Right hindlimb (tissue), 1 donor: ENCODE measurements around the gene RSPO4.
"Not testable (repeated sequence)": the region's sequence is repeated elsewhere in the genome, so short reads cannot be mapped to it uniquely, and the experiment has no call there.

Experiments used
- DNase-seq: peaks from one replicate; pipeline ENCODE4 v3.0.0-alpha.2; 2018

RSPO4 gene

DNA sequence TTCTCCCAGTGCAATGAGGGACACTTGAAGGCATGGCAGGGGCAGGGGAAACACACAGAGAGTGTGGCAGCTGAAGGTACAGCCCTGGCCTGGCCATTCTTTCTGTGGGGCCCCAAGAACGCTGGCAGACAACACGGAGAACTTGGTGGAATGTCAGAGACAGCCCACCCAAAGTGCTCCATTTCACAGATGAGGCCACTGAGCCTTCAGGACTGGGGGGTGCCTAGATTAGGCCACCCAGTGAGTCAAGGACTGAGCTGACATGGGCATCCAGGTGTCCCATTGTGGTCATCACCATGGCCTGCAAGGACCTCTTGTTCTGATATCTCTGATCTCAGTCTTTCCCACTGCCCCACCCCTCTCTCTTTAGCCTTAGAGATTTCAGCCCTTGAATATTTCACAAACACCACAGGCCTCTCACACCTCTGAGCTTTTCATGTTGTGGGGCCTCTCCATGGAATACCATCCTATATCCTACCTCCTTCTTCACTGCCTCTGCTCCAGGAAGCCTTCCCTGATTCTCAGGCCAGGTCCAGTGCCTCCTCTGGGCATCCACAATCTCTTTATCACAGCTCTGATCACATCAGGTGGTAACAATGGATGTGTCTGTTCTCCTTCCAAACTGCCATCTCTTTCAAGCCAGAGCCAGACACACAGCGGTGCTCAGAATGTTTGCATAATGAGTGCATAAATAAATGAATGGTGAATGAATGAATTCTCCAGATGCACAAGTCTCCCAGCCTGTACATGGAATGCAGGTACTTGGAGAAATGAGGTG lies 2.0 kb upstream of the RSPO4 start:
- no peak for DNase-seq

DNA sequence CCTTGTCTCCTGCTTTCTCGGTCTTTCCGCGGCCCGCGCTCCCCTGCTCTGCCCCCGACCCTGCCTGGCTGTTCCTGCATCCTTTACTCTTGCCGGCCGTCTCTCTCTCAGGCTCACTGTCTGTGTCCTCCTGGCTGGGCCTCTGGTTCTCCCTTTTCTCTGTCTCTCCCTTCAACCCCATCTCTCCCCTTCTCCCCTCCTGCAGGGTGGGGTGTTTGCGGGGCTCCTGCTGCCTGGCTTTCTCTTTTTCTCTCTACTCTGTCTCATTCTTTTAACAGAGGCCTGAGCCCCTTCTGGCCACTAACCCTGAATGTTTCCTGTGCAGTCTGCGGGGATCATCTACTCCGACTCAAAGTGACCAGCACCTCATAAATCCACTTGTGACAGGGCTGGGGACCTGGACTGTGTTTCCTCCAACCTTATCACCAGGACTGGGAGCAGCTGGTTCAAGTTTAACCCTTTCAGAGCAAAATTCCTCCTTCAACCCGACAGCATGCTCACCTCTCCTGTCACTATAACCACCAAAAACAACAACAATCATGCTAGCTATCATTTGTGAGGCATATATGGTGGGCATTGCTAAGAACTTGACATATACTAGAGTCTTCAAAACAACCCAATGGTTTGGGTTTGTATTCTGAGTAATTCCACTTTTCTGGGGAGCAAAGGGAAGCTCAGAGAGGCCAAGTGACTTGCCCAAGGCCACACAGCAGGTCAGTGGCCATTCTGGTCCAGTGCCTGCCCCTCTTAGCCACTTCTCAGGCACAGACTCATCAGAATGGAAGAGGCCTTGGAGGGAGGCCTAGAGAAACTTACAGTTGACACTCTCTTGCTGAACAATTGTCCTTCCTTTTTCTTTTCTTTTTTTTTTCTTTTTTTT lies 811 bp upstream of the RSPO4 start:
- no peak for DNase-seq

DNA sequence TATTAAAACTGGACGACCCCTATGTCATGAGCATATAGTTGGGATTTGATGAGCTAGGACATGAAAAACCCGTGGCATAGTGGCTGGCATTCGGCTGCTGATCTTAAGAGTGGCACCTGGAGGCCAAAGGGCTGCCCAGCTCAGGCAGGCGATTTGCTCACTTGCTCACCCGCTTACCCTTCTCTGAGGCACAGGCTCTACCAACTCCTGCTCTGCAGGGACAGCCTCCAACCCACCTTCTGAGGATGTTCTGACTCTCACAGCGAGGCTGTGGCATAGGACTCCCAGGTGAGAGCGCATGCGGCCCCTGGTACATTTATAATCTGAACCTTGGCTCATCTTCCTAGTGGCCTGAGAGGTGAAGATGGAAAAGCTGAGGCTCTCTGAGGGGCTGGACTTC lies 995 bp downstream of the RSPO4 start:
- DNase-seq: no peak

DNA sequence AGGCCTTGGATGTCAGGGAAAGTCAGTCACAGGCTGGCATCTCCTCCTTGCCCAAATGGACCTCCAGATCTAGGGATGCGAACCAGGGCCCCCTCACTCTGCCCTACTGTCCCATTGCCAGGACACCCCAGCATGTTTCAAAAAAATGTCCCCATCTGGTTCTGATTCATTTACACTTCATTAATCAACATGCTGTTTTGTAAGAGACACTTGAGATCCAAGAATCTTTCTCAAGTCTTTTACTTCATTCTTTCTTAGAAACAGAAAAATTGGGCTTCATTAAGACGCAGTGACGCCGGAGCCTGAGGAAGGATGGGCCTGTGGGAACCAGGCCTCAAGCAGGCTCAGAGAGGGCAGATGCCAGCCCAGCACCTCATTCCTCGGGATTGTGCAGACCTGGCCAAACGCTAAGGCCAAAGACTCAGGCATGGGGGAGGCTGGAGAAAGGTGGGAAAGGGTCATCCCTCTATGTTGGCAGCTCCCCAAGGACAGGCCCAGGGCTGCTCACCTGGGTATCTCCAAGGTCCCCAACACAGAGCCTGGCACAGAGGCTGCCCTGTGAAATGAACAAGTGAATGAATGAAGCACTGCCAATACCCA lies 3.8 kb downstream of the RSPO4 start:
- DNase-seq: no peak

DNA sequence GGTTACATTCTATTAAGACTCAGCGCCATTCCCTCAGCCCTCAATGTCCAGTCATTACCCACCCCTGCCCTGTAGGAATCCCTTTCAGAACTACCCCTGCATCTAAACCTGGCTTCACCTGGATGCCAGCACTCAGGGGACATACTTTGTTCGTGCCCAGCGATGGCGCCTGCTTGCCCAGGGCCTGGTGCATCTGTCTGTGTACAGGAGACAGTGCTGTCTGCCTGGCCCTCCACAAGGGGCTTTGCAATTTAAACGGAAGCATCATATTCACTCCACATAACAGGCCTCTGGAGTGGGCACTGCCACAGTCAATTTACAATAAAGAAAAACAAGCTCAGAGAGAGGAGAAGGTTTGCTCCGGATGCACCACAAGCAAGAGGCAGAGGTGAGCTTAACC lies 4.6 kb downstream of the RSPO4 start:
- no peak for DNase-seq

DNA sequence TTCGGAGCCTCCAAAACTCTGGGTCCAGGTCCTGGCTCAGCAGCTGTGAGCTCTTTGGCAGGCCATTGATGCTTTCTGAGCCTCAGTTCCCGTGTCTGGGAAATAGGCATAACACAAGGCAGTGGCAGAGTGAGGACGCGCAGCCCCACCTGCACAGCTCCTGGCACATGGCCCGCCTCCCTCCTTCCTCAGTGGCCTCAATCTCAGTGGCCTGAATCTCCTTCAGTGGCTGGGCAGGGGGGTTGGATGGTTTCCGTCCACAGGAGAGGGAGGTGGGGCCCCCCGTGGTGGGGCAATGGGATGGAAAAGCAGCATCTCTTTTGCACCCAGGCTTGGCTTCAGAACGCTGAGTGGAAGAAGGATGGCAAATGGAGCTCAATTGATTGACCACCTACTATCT lies 5.1 kb downstream of the RSPO4 start:
- DNase-seq: no peak

DNA sequence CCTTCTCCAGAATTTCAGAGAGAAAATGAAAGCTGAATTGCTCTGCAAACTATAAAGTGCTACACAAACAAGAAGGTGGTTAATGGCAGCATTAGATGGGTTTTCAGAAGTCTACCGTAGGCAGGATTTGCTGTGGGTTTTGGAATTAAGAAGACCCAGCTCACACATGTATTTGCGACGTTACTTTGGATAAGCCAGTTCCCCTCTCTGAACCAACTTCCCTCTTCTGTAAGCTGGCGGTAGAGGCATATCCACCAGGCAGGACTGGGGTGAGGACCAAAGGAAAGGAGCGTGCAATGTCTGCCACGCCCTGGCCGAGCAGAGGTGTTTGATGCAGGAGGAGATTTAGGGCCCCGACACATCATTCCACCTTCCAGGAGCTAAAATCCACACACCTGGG lies 6.9 kb downstream of the RSPO4 start:
- no peak for DNase-seq

DNA sequence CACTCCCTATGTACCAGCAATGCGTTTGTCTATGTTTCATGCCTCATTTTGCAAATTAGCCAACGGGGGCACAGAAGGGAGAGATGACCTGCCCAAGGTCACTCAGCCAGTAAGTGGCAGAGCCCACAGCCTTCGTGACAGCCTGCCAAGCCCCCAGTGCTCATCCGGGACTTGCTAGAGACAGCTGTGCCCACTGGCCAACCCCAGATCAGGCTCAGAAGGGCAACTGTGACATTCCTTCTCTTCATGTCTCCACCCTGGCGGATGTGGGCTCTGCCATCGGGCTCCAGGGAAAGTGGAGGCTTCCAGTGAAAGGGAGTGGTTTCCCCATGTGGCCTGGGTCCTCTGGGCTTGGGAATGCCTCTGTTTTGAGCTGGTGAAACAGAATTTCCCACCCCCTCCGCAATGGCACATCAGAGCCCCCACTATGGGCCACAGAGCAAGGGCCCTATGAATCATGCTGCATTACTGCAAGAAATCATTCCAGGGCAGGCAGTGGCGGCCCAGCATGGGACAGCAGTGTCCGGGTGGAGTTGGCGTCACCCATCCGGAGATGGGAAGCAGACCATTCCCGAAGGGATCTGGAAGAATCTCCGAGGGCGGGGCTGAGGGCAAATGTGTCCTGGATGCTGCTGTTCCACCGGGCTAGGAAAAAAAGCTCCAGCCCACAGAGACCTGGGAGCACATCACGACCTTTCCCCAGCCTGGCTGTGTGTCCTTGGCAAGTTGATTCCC lies 9.1 kb downstream of the RSPO4 start:
- peak; percentile 33 for DNase-seq

DNA sequence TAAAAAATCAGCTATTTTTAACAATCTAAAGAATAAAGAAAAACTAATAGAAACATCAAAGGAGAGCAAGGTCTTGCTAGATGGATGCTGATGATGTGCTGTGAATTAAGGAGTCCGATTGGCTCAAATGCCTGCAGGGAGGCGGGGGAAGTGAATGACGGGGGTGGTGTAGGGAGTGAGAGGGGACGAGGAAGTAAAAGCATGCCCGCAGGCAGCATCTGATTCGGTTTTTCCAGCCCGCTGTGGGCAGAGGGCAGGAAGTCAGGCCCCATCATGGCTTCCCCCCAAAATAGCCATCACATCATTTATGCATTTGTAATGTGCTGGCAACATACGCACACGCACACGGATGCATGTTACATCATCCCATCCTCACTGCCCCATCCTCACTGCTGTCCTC lies 10.3 kb downstream of the RSPO4 start:
- no peak for DNase-seq

DNA sequence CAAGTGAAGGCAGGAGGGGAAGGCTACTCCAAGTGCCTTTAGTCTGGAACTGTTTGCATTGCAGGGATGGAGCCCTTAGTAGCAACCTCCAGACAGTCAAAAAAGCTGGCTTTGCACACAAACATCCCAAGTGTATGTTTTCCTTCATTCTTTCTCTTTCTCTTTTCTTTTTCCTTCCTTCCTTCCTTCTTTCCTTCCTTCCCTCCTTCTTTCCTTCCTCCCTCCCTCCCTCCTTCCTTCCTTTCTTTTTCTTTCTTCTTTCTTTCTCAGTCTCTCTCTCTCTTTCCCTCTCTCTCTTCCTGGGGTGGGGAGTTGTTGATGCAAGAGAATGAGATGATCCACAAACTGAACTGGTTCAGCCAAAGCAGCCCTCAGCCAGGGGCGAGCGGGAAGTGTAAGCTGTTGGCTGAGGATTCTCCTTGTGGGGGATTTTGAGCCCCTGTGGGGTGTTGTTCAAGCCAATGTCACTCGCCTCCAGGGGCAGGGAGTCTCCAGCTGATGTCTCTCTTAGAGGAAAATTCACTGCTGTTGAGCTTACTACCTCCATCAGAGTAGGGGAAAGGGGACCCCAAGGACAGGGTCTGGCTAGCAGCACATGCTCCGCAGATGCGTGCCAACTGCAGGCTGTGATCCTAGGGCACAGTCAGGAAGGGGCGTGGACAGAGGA lies 11.7 kb downstream of the RSPO4 start:
- no peak for DNase-seq

DNA sequence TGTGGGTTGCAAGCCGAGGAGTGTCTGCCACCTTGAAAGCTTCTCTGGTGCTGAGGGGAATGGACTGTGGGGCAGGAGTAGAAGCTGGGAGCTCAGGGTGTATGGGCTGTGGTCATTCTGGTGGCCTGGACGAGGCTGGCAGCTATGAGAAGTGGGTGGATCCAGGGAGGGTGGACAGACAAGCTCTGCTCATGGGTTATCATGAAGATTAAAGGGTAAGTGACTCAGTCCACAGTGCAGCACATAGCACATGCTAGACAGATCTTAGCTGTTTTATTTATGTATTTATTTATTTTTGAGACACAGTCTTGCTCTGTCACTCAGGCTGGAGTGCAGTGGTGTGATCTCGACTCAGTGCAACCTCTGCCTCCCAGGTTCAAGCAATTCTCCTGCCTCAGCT lies 13.8 kb downstream of the RSPO4 start:
- DNase-seq: no peak

DNA sequence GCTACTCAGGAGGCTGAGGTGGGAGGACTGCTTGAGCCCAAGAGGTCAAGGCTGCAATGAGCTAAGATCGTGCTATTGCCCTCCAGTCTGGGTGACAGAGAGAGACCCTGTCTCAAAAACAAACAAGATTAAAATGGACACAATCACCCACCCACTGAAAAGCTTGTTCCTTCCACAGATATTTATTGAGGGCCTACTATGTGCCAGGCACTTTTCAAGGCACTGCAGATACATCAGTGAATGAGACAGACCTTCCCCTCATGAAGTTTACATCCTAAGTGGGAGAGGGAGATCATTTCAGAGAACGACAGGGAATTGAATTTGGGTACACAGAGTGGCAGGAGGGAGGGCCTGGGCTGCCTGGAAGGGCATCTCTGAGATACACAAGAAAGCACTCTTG lies 14.4 kb downstream of the RSPO4 start:
- DNase-seq: no peak

DNA sequence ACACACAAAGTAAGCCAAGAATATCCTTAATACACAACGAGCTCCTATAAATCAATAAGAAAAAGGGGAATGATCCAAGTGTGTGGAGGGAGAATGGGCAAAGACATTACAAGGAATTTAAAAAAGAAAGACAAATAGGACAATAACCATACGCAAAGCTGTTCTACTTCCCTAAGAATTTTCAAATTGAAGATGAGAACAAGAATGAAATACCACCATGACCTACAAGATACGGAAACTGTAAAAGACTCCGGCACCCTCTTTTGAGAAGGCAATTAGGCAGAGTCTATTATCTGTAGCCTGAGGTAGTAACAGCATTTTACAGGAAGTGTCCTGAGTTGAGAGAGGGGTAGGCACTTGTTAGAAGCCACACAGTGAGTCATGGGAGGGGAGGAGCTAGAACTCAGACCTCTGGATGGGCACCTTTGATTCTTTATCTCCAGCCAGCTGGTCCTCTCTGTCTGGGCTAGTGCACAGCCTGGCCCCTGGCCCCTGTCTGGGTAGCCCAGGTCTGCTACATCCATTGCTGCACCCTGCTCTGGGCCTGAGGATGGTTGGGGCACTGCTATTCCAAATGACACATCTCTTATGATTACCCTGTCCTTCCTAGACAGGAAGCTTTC lies 15.3 kb downstream of the RSPO4 start:
- DNase-seq: no peak

DNA sequence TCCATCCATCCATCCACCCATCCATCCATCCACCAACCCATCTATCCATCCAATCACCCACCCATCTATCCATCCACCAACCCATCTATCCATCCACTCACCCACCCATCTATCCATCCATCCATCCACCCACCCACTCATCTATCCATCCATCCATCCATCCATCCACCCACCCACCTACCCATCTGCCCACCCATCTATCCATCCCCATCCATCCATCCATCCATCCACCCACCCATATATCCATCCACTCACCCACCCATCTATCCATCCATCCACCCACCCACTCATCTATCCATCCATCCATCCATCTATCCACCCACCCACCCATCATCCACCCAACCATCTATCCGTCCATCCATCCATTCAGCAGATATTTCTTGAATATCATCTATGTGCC lies 17.1 kb downstream of the RSPO4 start:
- DNase-seq: not testable (repeated sequence)

DNA sequence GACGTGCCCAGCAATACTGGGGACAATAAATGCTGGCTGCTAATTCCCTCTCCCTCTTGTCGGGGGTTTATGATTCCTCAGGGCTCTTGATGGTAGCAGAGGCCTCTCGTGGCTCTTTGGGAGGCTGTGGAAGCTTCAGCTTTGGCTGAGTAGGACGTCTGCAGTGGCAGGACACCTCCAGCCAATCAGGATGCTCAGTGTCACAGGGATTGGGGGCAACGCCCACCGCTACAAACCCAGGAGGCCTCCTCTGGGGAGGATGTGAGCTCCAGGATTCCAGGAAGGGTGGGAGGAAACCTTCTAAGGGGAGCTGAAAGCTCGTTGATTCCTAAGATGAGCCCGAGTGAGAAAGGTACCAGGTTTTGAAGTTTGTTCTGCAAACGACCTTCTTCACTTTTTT lies 19.4 kb downstream of the RSPO4 start:
- no peak for DNase-seq

DNA sequence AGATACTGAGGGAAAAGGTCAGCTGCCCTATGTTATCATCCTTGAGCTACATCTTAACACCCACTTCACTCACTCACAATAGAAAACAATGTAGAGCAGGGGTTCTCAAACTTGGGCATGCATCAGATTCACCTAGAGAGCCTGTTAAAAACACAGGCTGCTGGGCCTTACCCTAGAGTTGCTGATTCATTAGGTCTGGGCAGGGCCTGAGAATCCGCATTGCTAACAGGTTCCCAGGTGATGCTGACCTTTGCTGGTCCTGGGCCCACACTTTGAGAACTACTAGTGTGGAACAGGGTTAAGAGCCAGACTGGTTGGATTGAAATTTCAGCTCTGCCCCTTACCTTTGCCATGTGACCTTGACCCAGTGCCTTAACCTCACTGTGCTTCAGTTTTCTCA lies 25.1 kb downstream of the RSPO4 start:
- no peak for DNase-seq

DNA sequence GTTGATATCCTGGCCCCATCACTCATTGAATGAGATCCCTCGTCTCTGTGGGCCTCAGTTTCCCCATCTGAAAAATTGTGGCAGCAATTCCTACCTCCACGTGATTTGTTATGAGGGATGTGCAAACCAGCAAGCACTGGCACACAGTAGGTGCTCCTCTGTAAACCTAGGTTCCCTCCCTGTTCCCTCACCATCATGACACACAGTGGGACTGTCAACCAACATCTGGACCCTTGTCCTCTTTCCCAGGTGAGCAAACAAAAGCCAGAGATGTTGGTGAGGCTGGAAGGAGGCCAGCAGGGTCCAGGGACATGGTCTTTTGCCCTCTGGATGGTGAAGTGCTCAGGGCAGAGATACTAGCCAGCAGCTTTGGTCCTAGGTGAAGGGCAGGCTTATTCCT lies 26.1 kb downstream of the RSPO4 start:
- DNase-seq: no peak

DNA sequence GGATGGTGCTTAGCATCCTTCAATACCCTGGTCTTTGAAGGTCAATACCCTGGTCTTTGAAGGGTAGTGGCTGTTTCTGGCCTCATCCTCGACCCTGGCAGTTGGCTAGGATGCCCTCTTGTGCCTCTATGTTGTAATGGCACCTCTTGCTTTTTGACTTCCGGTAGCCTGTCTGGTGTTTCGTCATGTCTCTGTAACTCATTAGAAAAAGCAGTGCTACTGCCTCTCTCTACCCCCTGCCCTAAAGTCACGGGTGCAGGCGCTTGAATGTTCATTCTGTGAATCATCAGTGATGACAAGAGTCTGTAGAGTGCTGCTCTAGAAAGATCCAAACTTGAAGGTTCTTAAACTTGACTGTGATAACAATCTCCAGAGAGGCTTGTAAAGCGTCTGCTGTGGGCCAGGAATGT lies 28.3 kb downstream of the RSPO4 start:
- DNase-seq: no peak

DNA sequence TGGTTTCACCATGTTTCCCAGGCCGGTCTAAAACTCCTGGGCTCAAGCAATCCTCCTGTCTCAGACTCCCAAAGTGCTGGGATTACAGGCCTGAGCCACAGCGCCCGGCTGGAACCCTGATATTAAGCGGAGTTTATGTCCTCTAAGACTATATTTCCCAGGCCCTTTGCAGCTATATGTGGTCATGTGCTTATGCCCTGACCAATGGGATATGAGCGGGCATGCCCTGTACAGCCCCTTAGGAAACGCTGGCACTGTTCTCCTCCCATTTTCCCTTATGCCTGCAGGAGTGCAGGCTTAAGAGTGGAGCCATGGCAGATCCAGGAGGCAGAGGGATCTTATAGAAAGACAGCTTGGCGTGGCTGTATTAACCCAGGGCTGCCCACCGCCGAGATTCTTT lies 29.9 kb downstream of the RSPO4 start:
- DNase-seq: no peak

DNA sequence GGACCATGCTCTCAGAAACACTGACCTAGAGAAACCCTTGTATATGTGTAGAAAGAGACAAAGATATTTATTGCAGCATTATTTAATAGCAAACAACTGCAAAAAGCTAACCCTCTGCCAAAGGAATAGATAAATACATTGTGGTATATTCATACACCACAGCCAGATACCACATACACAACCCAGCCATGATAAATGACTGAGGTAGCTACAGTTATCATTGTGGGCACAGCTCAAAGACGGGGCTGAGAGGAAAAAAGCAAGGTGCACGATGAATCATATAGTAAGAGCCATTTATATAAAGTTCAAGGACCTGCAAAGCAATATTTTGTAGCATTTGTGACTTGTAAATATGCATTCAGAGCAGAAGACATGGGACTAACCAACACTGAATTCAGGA lies 30.8 kb downstream of the RSPO4 start:
- DNase-seq: no peak

DNA sequence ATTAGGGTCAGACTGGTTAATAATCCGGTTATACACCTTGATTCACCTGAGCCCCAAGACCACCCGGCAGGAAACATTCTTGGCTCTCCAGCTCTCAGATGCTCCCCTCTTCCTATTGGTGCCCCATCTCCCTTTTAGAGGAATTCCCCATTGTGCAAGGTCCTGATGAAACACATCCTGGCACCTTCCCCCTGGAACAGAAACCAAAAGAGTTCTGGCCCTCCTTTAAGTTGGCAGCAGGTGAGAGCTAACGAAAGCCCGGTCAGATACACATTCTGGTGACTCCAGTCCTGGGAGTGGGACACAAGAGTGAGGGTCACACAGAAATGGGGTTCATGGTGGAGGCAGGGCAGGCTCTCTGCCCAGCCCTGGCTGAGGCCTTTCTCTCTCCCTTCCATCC lies 32.2 kb downstream of the RSPO4 start:
- DNase-seq: no peak
